ENCODE data around the gene TOP3A. TPM values are rescaled to one million over a fixed set of nuclear protein-coding genes. Genes with fewer than 3 reads are reported as not detected.

TOP3A gene
- total and polyA plus RNA-seq, 2 of the 13 experiments (the other 11 are each of a cell fraction or from before 2014, with no cell fraction given), result 16.9 to 36.8 TPM

GRCh38 chr17:18315562-18315922 lies 748 bp upstream of the TOP3A start (continued):
- TF ChIP-seq THRA (CRISPR knock-in tag; IDR thresholded peaks at IDR 0.05; ENCODE audit: borderline replicate concordance), result no peak

- BruUV-seq (replicated peaks), result TSS peak; percentile 66
- in situ Hi-C loops (cut with HindIII; ENCODE audit: extremely low pct_ligation_motif_present, low pct_unique_long_range_greater_than_20kb), result no loop called here
- TF ChIP-seq ZNF710 (CRISPR knock-in tag; IDR thresholded peaks at IDR 0.05; ENCODE audit: borderline replicate concordance) (0 out of 2 replicates have a peak, but pooled peaks have one; percentile 56), YY1 (IDR thresholded peaks at IDR 0.05; ENCODE audit: insufficient read depth, insufficient replicate concordance, low read depth, low read length) (no peak), MED8 (CRISPR knock-in tag; IDR thresholded peaks at IDR 0.05; ENCODE audit: insufficient replicate concordance) (peak; percentile 56), SP2 (CRISPR knock-in tag; IDR thresholded peaks at IDR 0.05) (no peak), TSC22D2 (CRISPR knock-in tag; IDR thresholded peaks at IDR 0.05; ENCODE audit: borderline replicate concordance) (no peak), U2AF2 (IDR thresholded peaks at IDR 0.05; ENCODE audit: low read depth, low read length) (no peak), ZNF83 (CRISPR knock-in tag; IDR thresholded peaks at IDR 0.05; ENCODE audit: borderline replicate concordance) (0 out of 2 replicates have a peak, but pooled peaks have one; percentile 60), ZSCAN20 (CRISPR knock-in tag; IDR thresholded peaks at IDR 0.05; ENCODE audit: borderline replicate concordance) (0 out of 2 replicates have a peak, but pooled peaks have one; percentile 63), ZNF160 (CRISPR knock-in tag; IDR thresholded peaks at IDR 0.05) (0 out of 2 replicates have a peak, but pooled peaks have one; percentile 51), HCFC1 (IDR thresholded peaks at IDR 0.05; ENCODE audit: low read depth, low read length) (no peak), SATB2 (CRISPR knock-in tag; IDR thresholded peaks at IDR 0.05) (0 out of 2 replicates have a peak, but pooled peaks have one; percentile 71), IKZF5 (CRISPR knock-in tag; IDR thresholded peaks at IDR 0.05) (no peak; the same call in 1 of the 2 replicates), ETV5 (CRISPR knock-in tag; IDR thresholded peaks at IDR 0.05; ENCODE audit: borderline replicate concordance) (no peak), ETS1 (CRISPR knock-in tag; IDR thresholded peaks at IDR 0.05) (no peak), CHCHD3 (CRISPR knock-in tag; IDR thresholded peaks at IDR 0.05) (0 out of 2 replicates have a peak, but pooled peaks have one; percentile 12)
Observed at GRCh38 chr17:18314059-18314730, 599 bp downstream of the TOP3A start.

More at GRCh38 chr17:18314059-18314730, 599 bp downstream of the TOP3A start:
- Histone ChIP-seq H2AFZ (ENCODE audit: low read length) (peak overlapping the region; percentile 11), H3K4me3 (replicated peaks in 1 of 3; ENCODE audit: insufficient read depth in 1 of 3, low read depth in 2 of 3, low read length in 3 of 3) (peak overlapping the region; percentile 71 to 91 (median 80)), H3K9me3 (ENCODE audit: low read length) (no peaks in the 10 kb centered on the region), H3K4me2 (ENCODE audit: low read depth, low read length) (peak overlapping the region; percentile 92), H3K79me2 (ENCODE audit: insufficient read depth, low read length) (peaks cover 80% of the 10 kb centered on the region), H3K4me1 (ENCODE audit: insufficient read depth, low read length) (peaks cover 56% of the 10 kb centered on the region), H3K9ac (ENCODE audit: insufficient read depth, low read depth, low read length) (peak overlapping the region; percentile 90), H3K27me3 (ENCODE audit: control insufficient read depth in 1 of 2, insufficient read depth in 2 of 2, low read length in 2 of 2) (no peaks in the 10 kb centered on the region; a peak in 1 of 5 replicates), H3K36me3 (replicated peaks in 1 of 2; ENCODE audit: control insufficient read depth in 1 of 2, insufficient read depth in 2 of 2, low read length in 2 of 2) (peaks cover 6 to 22% of the 10 kb centered on the region in 2 experiments; a peak in 4 of 5 replicates), H4K20me1 (ENCODE audit: insufficient read depth, low read length) (peaks cover 4% of the 10 kb centered on the region), H3K27ac (ENCODE audit: extremely low read length, insufficient read depth, low read length) (peak overlapping the region; percentile 88)
- 1% methylated on average over 34 of the region's 39 CpGs for WGBS (ENCODE audit: low lambda C conversion rate)
- ChIA-PET CTCF (ENCODE audit: low intra/inter-chr PET ratio, low total read pairs) (no interaction called here), POLR2A (interaction anchor here (0.7 to 1.6 kb wide), 6 partner anchors 14 to 123 kb away, joined by 3 to 10 read pairs (median 5); partner anchors contain the start of genes LLGL1, MIEF2 and SHMT1)
- FAIRE-seq, result peak; percentile 12
- peak; percentile 47 for ATAC-seq
- DNase-seq (ENCODE audit: low spot score), result no peak
- intact Hi-C loops (cut with micrococcal nuclease; ENCODE audit: unreplicated experiment), result loop anchor here (10.0 kb wide), 1 partner anchor 51 kb away; the partner anchor contains the start of gene SHMT1

Measured in HepG2 (cell line).